ENCODE measurements around the gene ABCC10. TPM values are rescaled to one million over a fixed set of nuclear protein-coding genes. Genes with fewer than 3 reads are reported as not detected.
A peak's percentile ranks its signal among the peaks of the same experiment; 100 is the strongest.
"Not testable (repeated sequence)": the region's sequence is repeated elsewhere in the genome, so short reads cannot be mapped to it uniquely, and the experiment has no call there.

ABCC10 gene
- total and polyA plus RNA-seq, 5 experiments from 2014 or later, result 9.6 to 72.6 (median 15.9) TPM

GRCh38 chr6:43393133-43393532, 34.2 kb upstream of the ABCC10 start:
- DNase-seq, H3K9me3 Mint-ChIP-seq, ATAC-seq, H3K36me3 Mint-ChIP-seq: not testable (repeated sequence)
- peaks cover 3 to 27% (median 3%) of the 10 kb centered on the region in 5 donors for H3K27me3 Mint-ChIP-seq
- peak overlapping the region in 1 of 10 donors; percentile 74 for H3K27ac Mint-ChIP-seq
- POLR2A ChIA-PET, result interaction anchor here (0.7 to 5.7 kb wide), 2 partner anchors 22 to 24 kb away, joined by 4 to 29 read pairs; partner anchors contain the start of gene ZNF318
- peak overlapping the region in 9 of 10 donors; percentile 6 to 73 (median 20) for H3K4me3 Mint-ChIP-seq
- peaks cover 23 to 57% (median 48%) of the 10 kb centered on the region in 4 donors for H3K4me1 Mint-ChIP-seq

GRCh38 chr6:43393602-43394001, 33.7 kb upstream of the ABCC10 start:
- Mint-ChIP-seq H3K4me1 (peaks cover 23 to 57% (median 48%) of the 10 kb centered on the region in 4 donors), H3K27ac (peak overlapping the region in 1 of 10 donors; percentile 74), H3K9me3 (no peaks in the 10 kb centered on the region), H3K36me3 (no peaks in the 10 kb centered on the region), H3K4me3 (peak overlapping the region in 8 of 10 donors; percentile 6 to 73 (median 21)), H3K27me3 (peaks cover 3 to 27% (median 3%) of the 10 kb centered on the region in 5 donors)
- POLR2A ChIA-PET, result interaction anchor here (5.7 kb wide), 1 partner anchor 25 kb away, joined by 29 read pairs; the partner anchor contains the start of gene ZNF318
- ATAC-seq, result no peak
- DNase-seq, result no peak

GRCh38 chr6:43394982-43395381, 32.4 kb upstream of the ABCC10 start:
- POLR2A ChIA-PET, result interaction anchor here (0.7 to 5.7 kb wide), 6 partner anchors 9 to 237 kb away, joined by 3 to 29 read pairs (median 3); partner anchors contain the start of gene ZNF318
- Mint-ChIP-seq H3K27ac (peak overlapping the region in 3 of 10 donors; percentile 5 to 76 (median 14)), H3K4me1 (peaks cover 21 to 52% (median 45%) of the 10 kb centered on the region in 4 donors), H3K27me3 (peaks cover 3 to 24% (median 3%) of the 10 kb centered on the region in 5 donors), H3K9me3 (no peaks in the 10 kb centered on the region), H3K36me3 (no peaks in the 10 kb centered on the region), H3K4me3 (no peak overlapping the region)
- no peak for ATAC-seq
- no peak for DNase-seq

- DNase-seq (no peak), ATAC-seq (no peak)
- peaks cover 2 to 21% (median 3%) of the 10 kb centered on the region in 5 donors for H3K27me3 Mint-ChIP-seq
- H3K4me3 Mint-ChIP-seq, result no peak overlapping the region
- H3K36me3 Mint-ChIP-seq, result no peaks in the 10 kb centered on the region
- no peaks in the 10 kb centered on the region for H3K9me3 Mint-ChIP-seq
- no peak overlapping the region for H3K27ac Mint-ChIP-seq
- peaks cover 16 to 44% (median 37%) of the 10 kb centered on the region in 4 donors for H3K4me1 Mint-ChIP-seq
- POLR2A ChIA-PET, result interaction anchor here (0.5 to 1.6 kb wide), 4 partner anchors 9 to 14 kb away, joined by 3 to 4 read pairs (median 3); no protein-coding TSS in a partner anchor
Observed at GRCh38 chr6:43395776-43396175, 31.6 kb upstream of the ABCC10 start.

- no peak overlapping the region for H3K27ac Mint-ChIP-seq
Observed at GRCh38 chr6:43396408-43397149, 30.8 kb upstream of the ABCC10 start.

GRCh38 chr6:43399932-43400487, 27.3 kb upstream of the ABCC10 start:
- Mint-ChIP-seq H3K36me3 (no peaks in the 10 kb centered on the region), H3K9me3 (no peaks in the 10 kb centered on the region), H3K4me3 (no peak overlapping the region), H3K4me1 (peaks cover 0 to 9% (median 6%) of the 10 kb centered on the region in 4 donors), H3K27me3 (peaks cover 0 to 21% (median 7%) of the 10 kb centered on the region in 5 donors), H3K27ac (peak overlapping the region in 1 of 10 donors; percentile 42)
- DNase-seq, result no peak
- POLR2A ChIA-PET, result no interaction called here
- no peak for ATAC-seq

More at GRCh38 chr6:43396408-43397149, 30.8 kb upstream of the ABCC10 start:
- no peaks in the 10 kb centered on the region for H3K36me3 Mint-ChIP-seq
- H3K4me3 Mint-ChIP-seq, result no peak overlapping the region
- DNase-seq (no peak), ATAC-seq (no peak)
- H3K9me3 Mint-ChIP-seq, result no peaks in the 10 kb centered on the region
- peaks cover 8 to 36% (median 29%) of the 10 kb centered on the region in 4 donors for H3K4me1 Mint-ChIP-seq
- POLR2A ChIA-PET, result interaction anchor here (0.6 to 2.2 kb wide), 4 partner anchors 10 to 167 kb away, joined by 3 to 10 read pairs (median 4); no protein-coding TSS in a partner anchor
- H3K27me3 Mint-ChIP-seq, result peaks cover 0 to 19% (median under 1%) of the 10 kb centered on the region in 5 donors

GRCh38 chr6:43401730-43402129, 25.6 kb upstream of the ABCC10 start:
- POLR2A ChIA-PET, result interaction anchor here (0.8 kb wide), 1 partner anchor 32 kb away, joined by 3 read pairs; the partner anchor contains the start of gene ZNF318
- Mint-ChIP-seq H3K4me1 (peaks cover 0 to 9% (median 3%) of the 10 kb centered on the region in 4 donors), H3K4me3 (no peak overlapping the region), H3K27ac (no peak overlapping the region), H3K27me3 (peaks cover 0 to 27% (median 11%) of the 10 kb centered on the region in 5 donors), H3K36me3 (peaks cover 0 to 7% (median 0%) of the 10 kb centered on the region in 3 donors), H3K9me3 (no peaks in the 10 kb centered on the region)
- no peak for ATAC-seq
- no peak for DNase-seq

- no peaks in the 10 kb centered on the region for H3K9me3 Mint-ChIP-seq
- ATAC-seq (no peak), DNase-seq (no peak)
- peaks cover 4 to 34% (median 18%) of the 10 kb centered on the region in 5 donors for H3K27me3 Mint-ChIP-seq
- POLR2A ChIA-PET, result no interaction called here
- peaks cover 0 to 8% (median 0%) of the 10 kb centered on the region in 3 donors for H3K36me3 Mint-ChIP-seq
- no peak overlapping the region for H3K4me3 Mint-ChIP-seq
- H3K27ac Mint-ChIP-seq, result no peak overlapping the region
- peaks cover 0 to 3% (median under 1%) of the 10 kb centered on the region in 4 donors for H3K4me1 Mint-ChIP-seq
Observed at GRCh38 chr6:43402820-43403219, 24.5 kb upstream of the ABCC10 start.

- DNase-seq, result no peak
- no peak for ATAC-seq
- Mint-ChIP-seq H3K36me3 (peaks cover 0 to 8% (median 0%) of the 10 kb centered on the region in 3 donors), H3K4me3 (no peak overlapping the region), H3K9me3 (no peaks in the 10 kb centered on the region), H3K27me3 (peaks cover 8 to 40% (median 23%) of the 10 kb centered on the region in 5 donors), H3K4me1 (no peaks in the 10 kb centered on the region), H3K27ac (no peak overlapping the region)
- POLR2A ChIA-PET, result no interaction called here
Observed at GRCh38 chr6:43405354-43405753, 22.0 kb upstream of the ABCC10 start.

- DNase-seq, result no peak
- no peaks in the 10 kb centered on the region for H3K4me1 Mint-ChIP-seq
- no peak overlapping the region for H3K27ac Mint-ChIP-seq
- POLR2A ChIA-PET, result interaction anchor here (0.7 kb wide), 1 partner anchor 131 kb away, joined by 4 read pairs; no protein-coding TSS in a partner anchor
- H3K4me3 Mint-ChIP-seq, result no peak overlapping the region
- no peak for ATAC-seq
- H3K9me3 Mint-ChIP-seq, result no peaks in the 10 kb centered on the region
- peaks cover 0 to 8% (median 0%) of the 10 kb centered on the region in 3 donors for H3K36me3 Mint-ChIP-seq
- peaks cover 8 to 38% (median 23%) of the 10 kb centered on the region in 5 donors for H3K27me3 Mint-ChIP-seq
Observed at GRCh38 chr6:43407296-43407695, 20.0 kb upstream of the ABCC10 start.

GRCh38 chr6:43408259-43408658, 19.1 kb upstream of the ABCC10 start:
- DNase-seq, result no peak
- Mint-ChIP-seq H3K9me3 (no peaks in the 10 kb centered on the region), H3K4me3 (no peak overlapping the region), H3K27me3 (peaks cover 8 to 36% (median 23%) of the 10 kb centered on the region in 5 donors), H3K36me3 (peaks cover 0 to 8% (median 0%) of the 10 kb centered on the region in 3 donors), H3K4me1 (no peaks in the 10 kb centered on the region), H3K27ac (no peak overlapping the region)
- ATAC-seq, result no peak
- POLR2A ChIA-PET, result interaction anchor here (0.7 kb wide), 2 partner anchors 132 to 474 kb away, joined by 3 to 4 read pairs; no protein-coding TSS in a partner anchor

- H3K36me3 Mint-ChIP-seq, H3K9me3 Mint-ChIP-seq, H3K4me1 Mint-ChIP-seq, POLR2A ChIA-PET, H3K27ac Mint-ChIP-seq, ATAC-seq, H3K4me3 Mint-ChIP-seq, DNase-seq: not testable (repeated sequence)
- peaks cover 8 to 23% (median 13%) of the 10 kb centered on the region in 5 donors for H3K27me3 Mint-ChIP-seq
Observed at GRCh38 chr6:43410776-43411175, 16.6 kb upstream of the ABCC10 start.
